Measurements from ENCODE around the gene BICDL2. TPM values are rescaled to one million over a fixed set of nuclear protein-coding genes. Genes with fewer than 3 reads are reported as not detected.
"Not testable (repeated sequence)": the region's sequence is repeated elsewhere in the genome, so short reads cannot be mapped to it uniquely, and the experiment has no call there.

The BICDL2 gene
- polyA plus RNA-seq, 3 donors = not detected

GRCh38 chr16:3076577-3076976, 39.8 kb upstream of the BICDL2 start:
- Histone ChIP-seq H2AFZ (ENCODE audit: insufficient read depth, low read depth, low read length, poor library complexity, severe bottlenecking) (no peak overlapping the region), H4K20me1 (ENCODE audit: insufficient read depth, low read length) (no peaks in the 10 kb centered on the region), H3K9ac (ENCODE audit: insufficient read depth, low read length, poor library complexity, severe bottlenecking) (no peak overlapping the region), H3K9me3 (replicated peaks in 1 of 2; ENCODE audit: control insufficient read depth in 1 of 2, insufficient read depth in 1 of 2, low read length in 2 of 2) (no peaks in the 10 kb centered on the region), H3K27ac (ENCODE audit: low read depth in 1 of 2, low read length in 2 of 2) (no peak overlapping the region), H3K4me2 (replicated peaks; ENCODE audit: extremely low read depth, low read length, poor library complexity, severe bottlenecking) (no peak overlapping the region), H3K36me3 (replicated peaks in 1 of 2; ENCODE audit: control insufficient read depth in 1 of 2, insufficient read depth in 2 of 2, low read length in 2 of 2) (peaks cover 28 to 38% of the 10 kb centered on the region in 2 donors), H3K4me3 (replicated peaks in 1 of 3; ENCODE audit: low read depth in 2 of 3, low read length in 3 of 3) (no peak overlapping the region), H3K79me2 (ENCODE audit: insufficient read depth, low read length) (no peaks in the 10 kb centered on the region), H3K4me1 (ENCODE audit: control insufficient read depth in 1 of 2, insufficient read depth in 2 of 2, low read length in 2 of 2) (peaks cover 35 to 41% of the 10 kb centered on the region in 2 donors), H3K27me3 (ENCODE audit: control insufficient read depth in 2 of 2, insufficient read depth in 2 of 2, low read length in 2 of 2) (no peaks in the 10 kb centered on the region)
- intact Hi-C loops (cut with micrococcal nuclease) = no loop called here
- DNase-seq = no peak
- Mint-ChIP-seq H3K27me3 (ENCODE audit: low read depth in 3 of 3) (peaks cover 0 to 5% (median 1%) of the 10 kb centered on the region in 3 donors), H3K4me1 (peaks cover 37% of the 10 kb centered on the region), H3K9me3 (peaks cover 0 to 3% (median 0%) of the 10 kb centered on the region in 7 donors), H3K36me3 (peaks cover 34 to 39% of the 10 kb centered on the region in 2 donors), H3K4me3 (no peak overlapping the region), H3K27ac (peak overlapping the region in 2 of 7 donors; percentile 21 to 61)
- no peak for TF ChIP-seq CTCF (IDR thresholded peaks at IDR 0.05)
- 92% methylated on average over 3 of the region's 6 CpGs for WGBS (ENCODE audit: insufficient coverage)

GRCh38 chr16:3075946-3076345, 39.2 kb upstream of the BICDL2 start:
- peaks cover 25 to 34% of the 10 kb centered on the region in 2 donors for H3K36me3 ChIP-seq (replicated peaks in 1 of 2; ENCODE audit: control insufficient read depth in 1 of 2, insufficient read depth in 2 of 2, low read length in 2 of 2)
- H3K4me1 Mint-ChIP-seq = peaks cover 41% of the 10 kb centered on the region
- H3K4me3 ChIP-seq (replicated peaks in 1 of 3; ENCODE audit: low read depth in 2 of 3, low read length in 3 of 3); H4K20me1 ChIP-seq (ENCODE audit: insufficient read depth, low read length); H3K4me3 Mint-ChIP-seq; H3K4me2 ChIP-seq (replicated peaks; ENCODE audit: extremely low read depth, low read length, poor library complexity, severe bottlenecking); H3K27ac Mint-ChIP-seq; DNase-seq; H3K9me3 ChIP-seq (replicated peaks in 1 of 2; ENCODE audit: control insufficient read depth in 1 of 2, insufficient read depth in 1 of 2, low read length in 2 of 2); H3K27ac ChIP-seq (ENCODE audit: low read depth in 1 of 2, low read length in 2 of 2); H3K79me2 ChIP-seq (ENCODE audit: insufficient read depth, low read length); H3K27me3 Mint-ChIP-seq (ENCODE audit: low read depth in 3 of 3); H3K27me3 ChIP-seq (ENCODE audit: control insufficient read depth in 2 of 2, insufficient read depth in 2 of 2, low read length in 2 of 2); H3K9me3 Mint-ChIP-seq; H3K9ac ChIP-seq (ENCODE audit: insufficient read depth, low read length, poor library complexity, severe bottlenecking); H2AFZ ChIP-seq (ENCODE audit: insufficient read depth, low read depth, low read length, poor library complexity, severe bottlenecking); intact Hi-C loops (cut with micrococcal nuclease): not testable (repeated sequence)
- H3K36me3 Mint-ChIP-seq = peaks cover 31 to 34% of the 10 kb centered on the region in 2 donors
- WGBS (ENCODE audit: insufficient coverage) = 94% methylated on average over 6 of the region's 6 CpGs
- peaks cover 35 to 41% of the 10 kb centered on the region in 2 donors for H3K4me1 ChIP-seq (ENCODE audit: control insufficient read depth in 1 of 2, insufficient read depth in 2 of 2, low read length in 2 of 2)

Data from CD14-positive monocyte (primary cell).